Hepatocyte (in vitro differentiated cells): ENCODE measurements around the gene GLI2.

Source experiments
- CTCF ChIP-seq: fragments of 200-600 bp; sonication (generic); IDR thresholded peaks from 2 replicates; pipeline ENCODE4 v1.5.1; 2016; ENCODE audit warnings: antibody characterized with exemption, mild to moderate bottlenecking; ENCODE audit not compliant: poor library complexity
- EZH2 ChIP-seq: fragments of 200-600 bp; sonication (generic); IDR thresholded peaks from 2 replicates; pipeline ENCODE4 v1.6.1; 2016; ENCODE audit warnings: antibody characterized with exemption, mild to moderate bottlenecking, borderline replicate concordance
- EZH2phosphoT487 ChIP-seq: fragments of 200-600 bp; sonication (generic); IDR thresholded peaks from one replicate; pipeline ENCODE4 v1.6.1; 2018; ENCODE audit warnings: antibody characterized with exemption, mild to moderate bottlenecking, low read depth, moderate library complexity; ENCODE audit not compliant: unreplicated experiment, severe bottlenecking

DNA sequence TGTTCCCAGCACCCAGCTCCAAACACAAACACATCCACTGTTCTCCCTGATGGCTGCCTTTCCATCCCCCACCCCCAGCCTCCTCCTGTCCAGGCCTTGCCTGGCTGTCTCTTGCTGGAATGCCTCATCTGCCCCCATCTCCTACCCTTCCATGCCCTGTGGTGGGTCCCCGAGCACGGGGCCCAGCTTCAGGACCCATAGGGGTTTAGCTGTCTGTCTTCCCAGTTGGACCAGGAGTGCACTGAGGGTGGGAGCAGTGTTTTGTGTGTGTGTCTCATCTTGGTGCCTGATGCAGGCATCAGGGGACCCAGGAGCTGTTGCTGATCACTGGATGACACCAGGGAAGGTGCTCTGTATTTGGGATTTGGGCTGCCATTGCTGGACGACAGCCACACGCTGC is 34.5 kb downstream of the GLI2 start:
- TF ChIP-seq CTCF (no peak), EZH2 (no peak), EZH2phosphoT487 (no peak)
